ENCODE measurements around the gene ADGRF3.

The ADGRF3 gene

GRCh38 chr2:26352892-26353291 is 6.3 kb upstream of the ADGRF3 start:
- in situ Hi-C loops (cut with MboI; ENCODE audit: low pct_unique_long_range_greater_than_20kb, low sequenced_read_pairs, unreplicated experiment), result no loop called here
- TF ChIP-seq CTCF (IDR thresholded peaks at IDR 0.05; ENCODE audit: extremely low read depth, insufficient read depth, missing control alignments), result no peak
- DNase-seq (ENCODE audit: low spot score), result no peak

GRCh38 chr2:26351375-26352090 is 4.9 kb upstream of the ADGRF3 start:
- DNase-seq (ENCODE audit: low spot score), result no peak
- TF ChIP-seq CTCF (IDR thresholded peaks at IDR 0.05; ENCODE audit: extremely low read depth, insufficient read depth, missing control alignments), result no peak
- in situ Hi-C loops (cut with MboI; ENCODE audit: low pct_unique_long_range_greater_than_20kb, low sequenced_read_pairs, unreplicated experiment), result no loop called here

GRCh38 chr2:26349690-26350089 is 3.1 kb upstream of the ADGRF3 start:
- no peak for DNase-seq (ENCODE audit: low spot score)
- no peak for TF ChIP-seq CTCF (IDR thresholded peaks at IDR 0.05; ENCODE audit: extremely low read depth, insufficient read depth, missing control alignments)
- in situ Hi-C loops (cut with MboI; ENCODE audit: low pct_unique_long_range_greater_than_20kb, low sequenced_read_pairs, unreplicated experiment), result no loop called here

- no peak for DNase-seq (ENCODE audit: low spot score)
- in situ Hi-C loops (cut with MboI; ENCODE audit: low pct_unique_long_range_greater_than_20kb, low sequenced_read_pairs, unreplicated experiment), result no loop called here
- TF ChIP-seq CTCF (IDR thresholded peaks at IDR 0.05; ENCODE audit: extremely low read depth, insufficient read depth, missing control alignments), result no peak
Observed at GRCh38 chr2:26347286-26347865, 787 bp upstream of the ADGRF3 start.

- in situ Hi-C loops (cut with MboI; ENCODE audit: low pct_unique_long_range_greater_than_20kb, low sequenced_read_pairs, unreplicated experiment), result no loop called here
- peak; percentile 97 for DNase-seq (ENCODE audit: low spot score)
- no peak for TF ChIP-seq CTCF (IDR thresholded peaks at IDR 0.05; ENCODE audit: extremely low read depth, insufficient read depth, missing control alignments)
Observed at GRCh38 chr2:26345545-26346453, 790 bp downstream of the ADGRF3 start, which contains the start of gene SELENOI. TSS of gene SELENOI (plus strand) at chr2:26346143. CDS start at chr2:26346233, 90 bp downstream.

GRCh38 chr2:26345283-26345544 is 1.4 kb downstream of the ADGRF3 start:
- no peak for DNase-seq (ENCODE audit: low spot score)
- in situ Hi-C loops (cut with MboI; ENCODE audit: low pct_unique_long_range_greater_than_20kb, low sequenced_read_pairs, unreplicated experiment), result no loop called here
- no peak for TF ChIP-seq CTCF (IDR thresholded peaks at IDR 0.05; ENCODE audit: extremely low read depth, insufficient read depth, missing control alignments)

Data from GM13977 (cell line).